BJ (cell line): ENCODE results near the gene EXOC7. TPM values are rescaled to one million over a fixed set of nuclear protein-coding genes. Genes with fewer than 3 reads are reported as not detected.

Experiments
- CTCF ChIA-PET: fragments of 350-600 bp; formaldehyde crosslinking; extraction: SDS; loops from one replicate; lab custom pipeline; 2021; ENCODE audit warnings: antibody characterized with exemption, inconsistent platforms; lab: Yijun Ruan, JAX
- POLR2A ChIA-PET: fragments of 300-600 bp; sonication (Branson Sonifier 250); formaldehyde crosslinking; extraction: SDS; loops from one replicate; lab custom pipeline; 2021; ENCODE audit warnings: antibody characterized with exemption; lab: Charles Lee
- DNase-seq: peaks from one replicate; pipeline ENCODE4 v3.0.0-alpha.2; 2011; ENCODE audit warnings: low read depth
- H3K27me3 ChIP-seq: 2 replicates; pipeline ENCODE4 v1.6.0; 2011; ENCODE audit warnings: low read length; ENCODE audit not compliant: control insufficient read depth, insufficient read depth
- H3K36me3 ChIP-seq: 2 replicates; pipeline ENCODE4 v1.5.1; 2011; ENCODE audit warnings: low read length; ENCODE audit not compliant: control insufficient read depth, insufficient read depth
- H3K4me3 ChIP-seq: 2 replicates; pipeline ENCODE4 v1.5.1; 2011; ENCODE audit warnings: low read depth, mild to moderate bottlenecking, control low read depth, low read length
- CTCF ChIP-seq: IDR thresholded peaks from 2 replicates; pipeline ENCODE4 v1.5.1; 2011; ENCODE audit warnings: low read depth, mild to moderate bottlenecking, control low read depth, inconsistent platforms, low read length, moderate library complexity; ENCODE audit not compliant: insufficient read depth
- polyA plus RNA-seq: library from polyadenylated mRNA; depleted of rRNA; stranded (reverse); fragments of >200 nt; gene quantifications from 2 replicates; pipeline ENCODE4 v1.2.3, GENCODE V29; 2011; rRNA removed
- small RNA-seq: library from RNA; depleted of rRNA; stranded (forward); fragments of <200 nt; gene quantifications from one replicate; pipeline ENCODE3, GENCODE V24; 2012; ENCODE audit warnings: low replicate concordance, low read depth; ENCODE audit not compliant: insufficient read length

EXOC7 gene
- polyA plus RNA-seq, 1 experiment, result 122 TPM

GRCh38 chr17:76032073-76032779 lies 71.4 kb downstream of the EXOC7 start:
- Histone ChIP-seq H3K27me3 (no peaks in the 10 kb centered on the region), H3K4me3 (no peak overlapping the region), H3K36me3 (peaks cover 2% of the 10 kb centered on the region)
- POLR2A ChIA-PET, result no interaction called here
- CTCF ChIA-PET, result interaction anchor here (0.6 to 7.8 kb wide), 6 partner anchors 8 to 150 kb away, joined by 3 to 49 read pairs (median 3); no protein-coding TSS in a partner anchor
- no peak for DNase-seq
- TF ChIP-seq CTCF, result no peak

Small RNA genes lying within 50 kb of the gene (small RNA-seq; reads per million reads assigned to genes)
- gene MIR6868, result 0.63 reads per million

Other genes with a start within 250 kb of the EXOC7 start
- gene WBP2, start 248.5 kb downstream of the EXOC7 start, polyA plus RNA-seq, result 28.5 and 37.0 TPM in 2 replicates
- gene TRIM47, start 225.2 kb downstream of the EXOC7 start, polyA plus RNA-seq, result 2.4 and 3.2 TPM in 2 replicates
- gene TRIM65, start 206.8 kb downstream of the EXOC7 start, polyA plus RNA-seq, result 5.5 and 8.6 TPM in 2 replicates
- gene MRPL38, start 198.9 kb downstream of the EXOC7 start, polyA plus RNA-seq, result 22.7 and 60.9 TPM in 2 replicates
- 3.4 and 4.8 TPM in 2 replicates for gene FBF1, start 162.7 kb downstream of the EXOC7 start, polyA plus RNA-seq
- gene ACOX1, start 124.6 kb downstream of the EXOC7 start, polyA plus RNA-seq, result 32.1 and 33.6 TPM in 2 replicates
- 17.5 and 25.6 TPM in 2 replicates for gene TEN1, start 124.5 kb downstream of the EXOC7 start, polyA plus RNA-seq
- gene CDK3, start 102.9 kb downstream of the EXOC7 start, polyA plus RNA-seq, result 3.7 and 5.6 TPM in 2 replicates
- not detected in 2 replicates for gene EVPL, start 76.5 kb downstream of the EXOC7 start, polyA plus RNA-seq
- 62.6 and 70.8 TPM in 2 replicates for gene SRP68, start 31.3 kb downstream of the EXOC7 start, polyA plus RNA-seq
- gene GALR2, start 29.0 kb downstream of the EXOC7 start, polyA plus RNA-seq, result not detected in 2 replicates
- gene ZACN, start 24.6 kb downstream of the EXOC7 start, polyA plus RNA-seq, result 0.05 TPM in 1 of 2 replicates, not detected in the other
- gene FOXJ1, start 37.5 kb upstream of the EXOC7 start, polyA plus RNA-seq, result not detected in 2 replicates
- gene RNF157, start 136.7 kb upstream of the EXOC7 start, polyA plus RNA-seq, result 0.13 and 0.50 TPM in 2 replicates
- 35.0 and 50.7 TPM in 2 replicates for gene UBALD2, start 161.6 kb upstream of the EXOC7 start, polyA plus RNA-seq
- 2.1 and 3.4 TPM in 2 replicates for gene QRICH2, start 204.5 kb upstream of the EXOC7 start, polyA plus RNA-seq